Smooth muscle cell (in vitro differentiated cells): ENCODE data around the gene CDC123. TPM values are rescaled to one million over a fixed set of nuclear protein-coding genes. Genes with fewer than 3 reads are reported as not detected.

Experiments used
- DNase-seq: peaks from one replicate; lab custom pipeline; 2025; ENCODE audit not compliant: unreplicated experiment; lab: John Stamatoyannopoulos, UW
- H2AFZ ChIP-seq: fragments of 200-600 bp; sonication (generic); 2 replicates; pipeline ENCODE4 v1.6.0; 2016; ENCODE audit warnings: antibody characterized with exemption, low read depth, mild to moderate bottlenecking
- H3F3A ChIP-seq: fragments of 200-600 bp; sonication (generic); 2 replicates; pipeline ENCODE4 v1.6.0; 2017; ENCODE audit warnings: antibody characterized with exemption, low read depth
- H3K27ac ChIP-seq: fragments of 200-600 bp; sonication (generic); 2 replicates; pipeline ENCODE4 v1.5.1; 2016; ENCODE audit warnings: low read depth, mild to moderate bottlenecking
- H3K27me3 ChIP-seq: fragments of 200-600 bp; sonication (generic); 2 replicates; pipeline ENCODE4 v1.6.1; 2016; ENCODE audit warnings: low read depth, mild to moderate bottlenecking
- H3K36me3 ChIP-seq: fragments of 200-600 bp; sonication (generic); 2 replicates; pipeline ENCODE4 v1.5.1; 2016; ENCODE audit warnings: low read depth
- H3K4me1 ChIP-seq: fragments of 200-600 bp; sonication (generic); 2 replicates; pipeline ENCODE4 v1.5.1; 2016; ENCODE audit warnings: low read depth
- H3K4me2 ChIP-seq: fragments of 200-600 bp; sonication (generic); 2 replicates; pipeline ENCODE4 v1.6.0; 2016; ENCODE audit warnings: mild to moderate bottlenecking
- H3K4me3 ChIP-seq: fragments of 200-600 bp; sonication (generic); 2 replicates; pipeline ENCODE4 v1.5.1; 2016; ENCODE audit warnings: mild to moderate bottlenecking
- H3K79me2 ChIP-seq: fragments of 200-600 bp; sonication (generic); 2 replicates; pipeline ENCODE4 v1.6.0; 2016; ENCODE audit warnings: low read depth, mild to moderate bottlenecking
- H3K9ac ChIP-seq: fragments of 200-600 bp; sonication (generic); 2 replicates; pipeline ENCODE4 v1.6.0; 2016; ENCODE audit warnings: low read depth
- H3K9me3 ChIP-seq: fragments of 200-600 bp; sonication (generic); replicated peaks from 2 replicates; pipeline ENCODE4 v1.5.1; 2016; ENCODE audit warnings: low read depth
- H4K20me1 ChIP-seq: fragments of 200-600 bp; sonication (generic); 2 replicates; pipeline ENCODE4 v1.6.0; 2016; ENCODE audit warnings: low read depth
- CTCF ChIP-seq: fragments of 200-600 bp; sonication (generic); IDR thresholded peaks from 2 replicates; pipeline ENCODE4 v1.5.1; 2017; ENCODE audit warnings: borderline replicate concordance, mild to moderate bottlenecking, antibody characterized with exemption; ENCODE audit not compliant: insufficient read depth, poor library complexity, severe bottlenecking
- WGBS: methylation state at CpG from one replicate; pipeline ENCODE4 v1.1.7; 2016; ENCODE audit warnings: low lambda C conversion rate; 5-methylcytosine and 5-hydroxymethylcytosine counted together
- polyA plus RNA-seq: library from polyadenylated mRNA; unstranded; fragments of >200 nt; fragmentation: Nextera tagmentation; extraction: Ambion mirVana; gene quantifications from 2 replicates; pipeline ENCODE4 v1.2.1, GENCODE V29; 2016
- total RNA-seq: library from RNA; depleted of rRNA; stranded (reverse); fragments of >200 nt; gene quantifications from 2 replicates; pipeline ENCODE4 v1.2.3, GENCODE V29; 2014

The CDC123 gene
- total and polyA plus RNA-seq, 2 experiments from 2014 or later: 78.2 to 97.2 TPM

GRCh38 chr10:12235116-12235694, 39.2 kb downstream of the CDC123 start:
- Histone ChIP-seq H3K36me3 (peaks cover 3% of the 10 kb centered on the region), H4K20me1 (no peaks in the 10 kb centered on the region), H2AFZ (no peak overlapping the region), H3K4me3 (no peak overlapping the region), H3K9ac (peak overlapping the region; percentile 13), H3F3A (peaks cover 9% of the 10 kb centered on the region), H3K79me2 (no peaks in the 10 kb centered on the region), H3K9me3 (no peaks in the 10 kb centered on the region), H3K27ac (peak overlapping the region; percentile 84), H3K27me3 (no peaks in the 10 kb centered on the region), H3K4me1 (peaks cover 8% of the 10 kb centered on the region), H3K4me2 (peak overlapping the region; percentile 48)
- WGBS: 21% methylated on average over 3 of the region's 3 CpGs
- TF ChIP-seq CTCF: no peak
- no peak for DNase-seq

DNA sequence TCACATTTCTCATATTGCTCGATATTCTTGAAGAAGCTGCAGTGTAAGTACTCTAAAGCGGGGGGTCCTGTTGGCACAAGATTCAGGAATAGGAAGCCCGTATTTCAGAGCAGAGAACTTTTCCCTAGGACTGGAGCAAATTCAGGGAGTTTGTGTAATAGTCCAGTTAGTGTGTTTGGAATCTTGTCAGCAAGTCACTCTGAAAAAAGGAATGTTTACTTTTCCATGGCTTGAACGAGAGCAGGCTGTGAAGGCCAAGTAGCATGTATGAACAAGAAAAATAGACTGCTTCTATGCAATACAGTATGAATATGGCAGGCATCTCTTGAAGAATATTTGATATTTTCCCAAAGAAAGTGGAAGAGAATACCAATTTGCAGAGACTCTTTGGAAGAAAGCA, 39.8 kb downstream of the CDC123 start:
- H3K36me3 ChIP-seq: peaks cover 3% of the 10 kb centered on the region

GRCh38 chr10:12237265-12238220, 41.6 kb downstream of the CDC123 start:
- H3K4me2 ChIP-seq: no peak overlapping the region
- no peaks in the 10 kb centered on the region for H4K20me1 ChIP-seq
- H3K4me1 ChIP-seq: peaks cover 13% of the 10 kb centered on the region
- 98% methylated on average over 13 of the region's 13 CpGs for WGBS
- H3K36me3 ChIP-seq: peaks cover 3% of the 10 kb centered on the region
- no peaks in the 10 kb centered on the region for H3K79me2 ChIP-seq
- H2AFZ ChIP-seq: no peak overlapping the region
- H3K27ac ChIP-seq: no peak overlapping the region
- no peak overlapping the region for H3K9ac ChIP-seq
- no peak for TF ChIP-seq CTCF
- peaks cover 12% of the 10 kb centered on the region for H3F3A ChIP-seq
- H3K27me3 ChIP-seq: no peaks in the 10 kb centered on the region
- H3K4me3 ChIP-seq: no peak overlapping the region
- DNase-seq: no peak
- H3K9me3 ChIP-seq: no peaks in the 10 kb centered on the region

More for the DNA sequence above, 39.8 kb downstream of the CDC123 start:
- Histone ChIP-seq H3K4me3 (no peak overlapping the region), H3K27ac (peak overlapping the region; percentile 84), H3K79me2 (no peaks in the 10 kb centered on the region), H3K4me2 (peak overlapping the region; percentile 48), H3K4me1 (peaks cover 8% of the 10 kb centered on the region), H4K20me1 (no peaks in the 10 kb centered on the region), H3K9ac (peak overlapping the region; percentile 13), H2AFZ (no peak overlapping the region), H3F3A (peaks cover 12% of the 10 kb centered on the region), H3K9me3 (no peaks in the 10 kb centered on the region), H3K27me3 (no peaks in the 10 kb centered on the region)
- no peak for TF ChIP-seq CTCF
- no peak for DNase-seq
- WGBS: 62% methylated on average over 4 of the region's 4 CpGs
